LHCN-M2 (cell line): ENCODE data around the gene DIPK2B. TPM values are rescaled to one million over a fixed set of nuclear protein-coding genes. Genes with fewer than 3 reads are reported as not detected.

Source experiments
- DNase-seq: peaks from one replicate; pipeline ENCODE4 v3.0.0-alpha.2; 2012; ENCODE audit warnings: low read depth
- total RNA-seq: library from RNA; depleted of rRNA; stranded (reverse); fragments of >200 nt; gene quantifications from 2 replicates; pipeline ENCODE4 v1.2.3, GENCODE V29; 2014

The DIPK2B gene
- total RNA-seq, 1 experiment from 2014 or later = not detected

GRCh38 chrX:45157647-45158046, 43.0 kb downstream of the DIPK2B start:
- no peak for DNase-seq

GRCh38 chrX:45154462-45154861, 46.2 kb downstream of the DIPK2B start:
- DNase-seq = no peak

- no peak for DNase-seq
Observed at GRCh38 chrX:45154033-45154360, 46.7 kb downstream of the DIPK2B start.
